SU-DHL-6 (cell line): ENCODE measurements around the gene ABR.

ENCODE experiments used
- H2AFZ ChIP-seq: fragments of 200-600 bp; sonication (generic); 2 replicates; pipeline ENCODE4 v1.6.1; 2014; ENCODE audit warnings: low read depth, mild to moderate bottlenecking, moderate library complexity, mixed read lengths, antibody characterized with exemption, low read length; ENCODE audit not compliant: severe bottlenecking
- H3F3A ChIP-seq: fragments of 200-600 bp; shearing (Covaris generic); 2 replicates; pipeline ENCODE4 v1.6.0; 2016; ENCODE audit warnings: antibody characterized with exemption, mild to moderate bottlenecking; ENCODE audit not compliant: insufficient read depth
- H3K27ac ChIP-seq: fragments of 200-600 bp; sonication (generic); 2 replicates; pipeline ENCODE4 v1.5.1; 2016; ENCODE audit warnings: low read depth, mild to moderate bottlenecking, low read length, moderate library complexity, mixed read lengths
- H3K27me3 ChIP-seq: fragments of 200-600 bp; sonication (generic), shearing (Covaris generic); 2 replicates; pipeline ENCODE4 v1.6.0; 2014; ENCODE audit warnings: mild to moderate bottlenecking, low read length
- H3K36me3 ChIP-seq: fragments of 200-600 bp; sonication (generic); 2 replicates; pipeline ENCODE4 v1.6.1; 2014; ENCODE audit warnings: mild to moderate bottlenecking, low read length, mixed read lengths
- H3K4me2 ChIP-seq: fragments of 300-600, 200-600 bp; shearing (Covaris generic), sonication (generic); 2 replicates; pipeline ENCODE4 v1.6.0; 2014; ENCODE audit warnings: low read length, low read depth, mild to moderate bottlenecking; ENCODE audit not compliant: poor library complexity, severe bottlenecking
- H3K4me3 ChIP-seq: fragments of 200-600 bp; sonication (generic); 2 replicates; pipeline ENCODE4 v1.5.1; 2014; ENCODE audit warnings: antibody characterized with exemption, low read length, mild to moderate bottlenecking, mixed read lengths; ENCODE audit not compliant: insufficient read depth, poor library complexity, severe bottlenecking
- H3K79me2 ChIP-seq: fragments of 200-600 bp; sonication (generic); 2 replicates; pipeline ENCODE4 v1.6.1; 2014; ENCODE audit warnings: mild to moderate bottlenecking, low read length, moderate library complexity; ENCODE audit not compliant: insufficient read depth
- H3K9ac ChIP-seq: fragments of 200-600 bp; sonication (generic); 2 replicates; pipeline ENCODE4 v1.7.0; 2014; ENCODE audit warnings: mild to moderate bottlenecking, low read length
- H3K9me2 ChIP-seq: fragments of 200-600 bp; sonication (generic); replicated peaks from 2 replicates; pipeline ENCODE4 v1.6.1; 2014; ENCODE audit warnings: low read length; ENCODE audit not compliant: insufficient read depth
- H3K9me3 ChIP-seq: fragments of 200-600 bp; sonication (generic); 2 replicates; pipeline ENCODE4 v1.6.1; 2014; ENCODE audit warnings: low read length, mixed read lengths; ENCODE audit not compliant: insufficient read depth
- H4K20me1 ChIP-seq: fragments of 200-600 bp; sonication (generic); 2 replicates; pipeline ENCODE4 v1.6.1; 2014; ENCODE audit warnings: low read depth, mild to moderate bottlenecking, antibody characterized with exemption, low read length, moderate library complexity, mixed read lengths
- CTCF ChIP-seq: fragments of 200-600 bp; sonication (generic); IDR thresholded peaks from one replicate; pipeline ENCODE4 v1.5.1; 2017; ENCODE audit warnings: antibody characterized with exemption, mild to moderate bottlenecking, low read length, moderate library complexity; ENCODE audit not compliant: insufficient read depth, poor library complexity, severe bottlenecking
- EZH2phosphoT487 ChIP-seq: fragments of 200-600 bp; sonication (generic), shearing (Covaris generic); conservative IDR thresholded peaks from 2 replicates; pipeline ENCODE4 v1.6.1; 2018; ENCODE audit warnings: mild to moderate bottlenecking, antibody characterized with exemption, low read length, moderate library complexity, mixed read lengths

The ABR gene

GRCh38 chr17:1166276-1166675, 13.5 kb downstream of the ABR start:
- H2AFZ ChIP-seq = no peak overlapping the region
- TF ChIP-seq EZH2phosphoT487 = no peak
- TF ChIP-seq CTCF = no peak
- no peaks in the 10 kb centered on the region for H3K36me3 ChIP-seq
- no peak overlapping the region for H3K4me3 ChIP-seq
- H3F3A ChIP-seq = peaks cover 5% of the 10 kb centered on the region
- no peak overlapping the region for H3K4me2 ChIP-seq
- peaks cover 7% of the 10 kb centered on the region; the same call in 1 of the 2 replicates for H4K20me1 ChIP-seq
- no peaks in the 10 kb centered on the region for H3K27me3 ChIP-seq
- no peaks in the 10 kb centered on the region for H3K9me2 ChIP-seq
- no peaks in the 10 kb centered on the region for H3K9me3 ChIP-seq
- H3K9ac ChIP-seq = no peak overlapping the region
- H3K27ac ChIP-seq = no peak overlapping the region
- H3K79me2 ChIP-seq = peaks cover 87% of the 10 kb centered on the region

DNA sequence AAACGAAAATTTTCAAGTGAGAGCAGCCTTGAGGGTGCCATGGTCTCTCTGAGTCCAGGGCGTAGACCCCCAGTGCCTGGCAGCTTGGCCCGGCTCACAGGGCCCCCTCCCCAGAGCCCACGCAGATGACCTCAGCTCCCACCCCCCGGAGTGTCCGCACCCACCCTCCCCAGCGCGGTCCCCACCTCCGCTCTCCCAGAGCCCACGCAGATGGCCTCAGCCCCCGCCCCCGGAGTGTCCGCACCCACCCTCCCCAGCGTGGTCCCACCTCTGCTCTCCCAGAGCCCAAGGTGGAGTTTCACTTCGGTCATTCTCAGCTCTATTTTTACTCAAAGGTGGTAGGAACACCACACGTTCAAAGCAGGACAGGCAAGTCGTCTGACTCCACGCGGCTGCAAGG, 13.9 kb downstream of the ABR start:
- Histone ChIP-seq H3K9me3 (no peaks in the 10 kb centered on the region), H3K27ac (no peak overlapping the region), H3K36me3 (no peaks in the 10 kb centered on the region), H3K4me2 (no peak overlapping the region), H3F3A (peaks cover 5% of the 10 kb centered on the region), H3K79me2 (peaks cover 87% of the 10 kb centered on the region), H3K27me3 (no peaks in the 10 kb centered on the region), H4K20me1 (peaks cover 4% of the 10 kb centered on the region; the same call in 1 of the 2 replicates), H3K4me3 (no peak overlapping the region), H3K9me2 (no peaks in the 10 kb centered on the region), H2AFZ (no peak overlapping the region), H3K9ac (no peak overlapping the region)
- TF ChIP-seq EZH2phosphoT487 = no peak
- TF ChIP-seq CTCF = no peak

DNA sequence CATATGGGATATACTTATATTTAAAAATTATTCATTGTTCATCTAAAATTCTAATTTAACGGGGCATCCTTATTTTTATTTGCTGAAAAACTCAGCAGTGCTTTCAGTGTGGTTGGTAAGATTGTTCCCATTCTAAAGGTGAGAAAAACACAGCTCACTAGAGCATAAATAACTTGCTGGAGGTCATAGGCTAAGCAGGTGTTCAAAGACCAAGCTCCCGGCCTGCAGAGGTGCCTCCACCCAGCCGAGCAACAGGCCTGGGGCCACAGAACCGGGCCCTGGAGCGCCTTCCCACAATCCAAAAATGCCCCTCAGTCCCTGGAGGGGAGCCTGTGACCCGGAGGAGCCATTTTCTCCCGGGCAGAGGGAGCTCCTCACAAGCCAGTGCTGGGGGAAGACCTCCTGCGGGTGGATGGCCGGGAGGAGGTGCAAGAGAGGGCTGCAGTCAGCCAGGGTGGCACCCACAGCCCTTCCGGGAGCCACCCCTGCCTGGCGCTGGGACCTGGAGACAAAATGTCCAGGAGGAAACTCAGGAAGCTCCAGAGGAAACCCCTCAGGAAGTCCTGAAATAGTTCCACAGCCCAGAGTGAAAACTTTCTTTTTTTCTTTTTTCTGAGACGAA, 14.7 kb downstream of the ABR start:
- Histone ChIP-seq H3K9me3 (no peaks in the 10 kb centered on the region), H3K4me2 (peak overlapping the region; percentile 31), H2AFZ (no peak overlapping the region), H4K20me1 (peaks cover 7% of the 10 kb centered on the region; the same call in 1 of the 2 replicates), H3K9me2 (no peaks in the 10 kb centered on the region), H3K4me3 (no peak overlapping the region), H3K27ac (peak overlapping the region; percentile 53; the same call in 1 of the 2 replicates), H3K79me2 (peaks cover 80% of the 10 kb centered on the region), H3K36me3 (no peaks in the 10 kb centered on the region), H3K9ac (peak overlapping the region; percentile 14; the same call in 1 of the 2 replicates), H3F3A (peaks cover 5% of the 10 kb centered on the region), H3K27me3 (no peaks in the 10 kb centered on the region)
- no peak for TF ChIP-seq CTCF
- no peak for TF ChIP-seq EZH2phosphoT487
